ENCODE results near the gene ANKMY2.

- TF ChIP-seq POLR2A (IDR thresholded peaks at IDR 0.05): no peak
- no peak for TF ChIP-seq CTCF (IDR thresholded peaks at IDR 0.05)
- no peak for TF ChIP-seq POLR2AphosphoS5 (IDR thresholded peaks at IDR 0.05; ENCODE audit: insufficient read depth in 1 of 2, low read depth in 1 of 2)
Observed at GRCh38 chr7:16554518-16555236, 90.9 kb downstream of the ANKMY2 start.

All from vagina (tissue), 2 donors.